Stimulated activated CD4-positive, alpha-beta T cell treated with anti-CD3 and anti-CD28 coated beads, Interleukin-4, amount 100 ng/mL, for 4 hours (primary cell): ENCODE measurements around the gene HOXB6.

Experiments used
- DNase-seq, 2 experiments: peaks; one replicate each; pipeline ENCODE4 v3.0.0-alpha.2; 2020

The HOXB6 gene

GRCh38 chr17:48604770-48605329 is at the start of gene HOXB6:
Gene HOXB6 (minus strand): TSS chr17:48604986. CDS start chr17:48598150, 6,836 bp downstream.
- no peak for DNase-seq

GRCh38 chr17:48649741-48650140 is 45.0 kb upstream of the HOXB6 start:
- no peak for DNase-seq

DNA sequence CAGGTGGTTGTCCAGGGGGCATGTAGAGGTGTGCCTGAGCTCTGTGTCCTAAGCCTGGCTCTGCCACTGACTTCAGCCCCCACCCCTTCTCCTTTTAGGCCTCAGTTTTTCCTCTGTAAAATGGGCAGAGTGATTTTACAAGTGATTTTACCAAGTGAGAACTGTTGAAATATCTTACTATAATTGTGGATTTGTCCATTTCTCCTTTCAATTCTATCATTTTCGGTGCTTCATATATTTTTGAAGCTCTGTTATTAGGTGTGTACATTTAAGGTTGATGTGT is 43.1 kb upstream of the HOXB6 start:
- DNase-seq: no peak

DNA sequence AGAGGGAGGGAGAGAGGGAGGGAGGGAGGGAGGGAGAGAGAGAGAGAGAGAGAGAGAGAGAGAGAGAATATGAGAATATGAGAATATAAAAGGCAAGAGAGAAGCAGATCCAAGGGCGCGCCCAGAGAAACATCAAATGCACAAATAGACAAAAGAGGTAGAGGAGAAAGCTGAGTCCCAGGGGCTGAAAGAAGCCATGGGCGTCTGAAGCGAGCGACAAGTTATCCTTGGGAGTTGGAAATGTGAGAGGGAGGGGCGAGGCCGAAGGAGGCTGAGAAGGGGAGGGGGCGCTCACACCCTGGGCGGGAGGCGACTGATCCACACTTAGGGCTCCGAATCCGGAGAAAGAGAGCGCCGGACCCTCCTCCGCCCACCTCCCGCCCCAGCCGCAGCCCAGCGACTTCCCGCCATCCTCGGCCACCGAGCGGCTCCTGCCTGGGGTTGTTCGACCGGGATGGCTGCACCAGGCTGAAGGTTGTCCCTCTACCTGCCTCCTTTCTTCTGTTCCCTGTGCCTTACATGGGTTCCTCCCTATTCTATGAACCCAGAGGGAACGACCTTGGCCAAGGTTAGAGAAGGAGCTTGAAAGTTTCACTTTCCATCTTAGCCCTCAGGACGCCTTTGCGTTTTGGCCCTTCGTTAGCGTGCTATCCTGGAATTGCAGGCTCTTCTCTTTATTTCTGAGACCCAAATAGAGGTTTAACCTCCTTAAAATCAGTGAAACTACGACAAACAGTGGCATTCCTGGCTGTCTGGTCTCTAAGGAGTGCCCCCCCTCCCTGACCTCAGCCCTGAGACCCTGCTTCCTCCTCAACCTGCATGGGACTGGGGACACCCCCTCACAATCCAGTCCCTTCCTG is 42.5 kb upstream of the HOXB6 start:
- DNase-seq: no peak

DNA sequence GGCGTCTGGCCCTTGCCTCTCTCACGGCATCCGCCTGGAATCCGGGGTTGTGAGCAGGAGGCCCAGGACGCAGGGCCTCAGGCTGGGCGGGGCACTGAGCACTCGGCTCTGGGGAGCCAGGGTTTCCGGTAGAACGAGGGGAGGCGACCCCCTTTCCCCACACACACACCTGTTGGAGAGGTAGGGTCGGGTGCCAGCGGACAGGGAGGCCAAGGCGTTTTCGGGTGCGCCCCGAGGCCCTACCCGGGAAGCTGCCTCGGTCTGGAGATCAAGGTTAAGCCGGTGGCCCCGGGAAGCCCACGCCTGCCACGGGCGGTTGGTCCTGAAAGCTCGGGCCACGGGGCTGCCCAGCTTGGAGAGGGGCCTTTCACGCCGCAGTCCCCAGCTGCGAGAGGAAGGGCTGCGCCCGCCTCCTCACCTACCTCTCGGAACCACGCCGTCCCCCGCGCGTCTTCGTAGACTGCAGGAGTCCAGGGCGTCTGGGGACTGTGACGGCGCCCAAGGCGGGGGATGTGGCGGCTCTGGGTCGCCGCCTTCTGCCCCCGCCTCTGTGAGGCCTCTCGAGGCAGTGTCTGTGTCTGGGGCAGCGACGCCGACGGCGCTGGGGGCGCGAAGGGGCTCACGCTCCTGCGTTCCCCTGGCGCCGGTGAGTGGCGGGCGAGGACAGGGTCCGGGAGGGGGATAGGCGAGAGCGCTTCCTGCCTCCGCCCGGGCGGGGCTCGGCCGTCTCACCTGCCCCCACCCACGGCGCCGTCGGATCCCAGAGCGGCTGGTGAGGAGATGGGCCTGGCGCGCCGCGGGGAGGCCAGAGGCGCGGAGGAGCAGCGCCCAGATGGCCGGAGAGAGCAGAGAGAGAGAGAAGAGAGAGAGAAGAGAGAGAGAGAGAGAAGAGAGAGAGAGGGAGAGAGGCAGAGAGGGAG is 41.7 kb upstream of the HOXB6 start:
- DNase-seq: peak; percentile 18 to 32

DNA sequence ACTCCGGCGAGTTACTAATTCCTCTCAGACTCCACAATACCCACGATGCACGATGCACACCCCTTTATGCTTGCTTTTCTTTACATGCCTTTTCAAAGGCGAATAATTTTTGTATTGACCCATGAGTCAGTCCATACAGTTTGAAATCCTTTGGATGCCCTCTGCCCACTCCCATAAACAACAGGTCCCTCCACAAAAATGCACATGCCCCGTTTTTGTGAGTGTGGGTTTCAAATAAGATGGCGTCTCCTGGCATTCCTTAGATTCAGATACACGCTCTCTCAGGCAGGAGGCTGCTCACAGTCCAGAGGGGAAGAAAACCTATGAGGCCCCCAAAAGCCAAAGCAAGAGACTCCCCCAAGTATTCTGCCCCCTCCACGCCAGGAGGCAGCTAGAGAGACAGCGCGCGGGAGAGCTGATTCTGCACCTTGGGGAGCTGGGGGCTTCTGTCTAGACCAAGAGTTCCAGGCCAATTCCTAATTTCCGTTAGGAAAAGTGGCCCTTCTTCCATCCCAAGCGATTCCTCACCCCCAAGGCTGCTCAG is 40.9 kb upstream of the HOXB6 start:
- no peak for DNase-seq

DNA sequence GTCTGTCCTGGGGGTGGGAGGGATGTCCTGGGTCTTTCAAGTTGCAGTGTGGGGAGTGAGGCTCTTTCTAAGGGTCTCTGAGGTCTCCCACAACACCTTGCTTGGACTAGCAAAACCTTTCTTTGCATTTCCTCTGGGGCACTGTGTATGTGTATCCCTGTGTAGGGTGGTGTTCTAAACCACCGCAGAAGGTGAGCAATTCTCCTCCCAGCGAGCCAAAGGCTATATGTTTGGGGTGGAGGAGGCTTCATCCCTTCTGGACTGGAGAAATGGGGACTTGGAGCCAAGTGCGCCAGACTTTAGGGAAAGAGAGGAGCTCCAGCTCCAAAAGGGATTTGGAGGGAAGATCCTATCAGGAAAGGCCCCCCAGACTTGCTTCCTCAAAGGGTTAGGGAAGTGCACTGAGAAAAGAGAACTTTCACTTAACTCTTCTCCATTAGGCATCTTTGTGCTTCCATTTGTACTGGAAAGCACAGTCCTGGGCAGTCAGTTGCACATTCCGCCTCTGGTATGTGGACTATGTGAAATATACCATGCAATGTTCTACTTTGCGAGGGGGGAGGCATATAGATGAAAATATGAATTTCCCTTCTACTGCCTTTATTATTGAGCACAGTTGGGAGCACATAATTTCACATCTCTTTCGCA is 40.2 kb upstream of the HOXB6 start:
- no peak for DNase-seq

- DNase-seq: no peak
These were observed 39.4 kb upstream of the HOXB6 start for GRCh38 chr17:48644159-48644558.

- no peak for DNase-seq
These were observed 38.9 kb upstream of the HOXB6 start for GRCh38 chr17:48643697-48644012.

GRCh38 chr17:48642843-48643696 is 38.3 kb upstream of the HOXB6 start:
- DNase-seq: no peak

GRCh38 chr17:48642059-48642842 is 37.5 kb upstream of the HOXB6 start:
- DNase-seq: no peak

DNA sequence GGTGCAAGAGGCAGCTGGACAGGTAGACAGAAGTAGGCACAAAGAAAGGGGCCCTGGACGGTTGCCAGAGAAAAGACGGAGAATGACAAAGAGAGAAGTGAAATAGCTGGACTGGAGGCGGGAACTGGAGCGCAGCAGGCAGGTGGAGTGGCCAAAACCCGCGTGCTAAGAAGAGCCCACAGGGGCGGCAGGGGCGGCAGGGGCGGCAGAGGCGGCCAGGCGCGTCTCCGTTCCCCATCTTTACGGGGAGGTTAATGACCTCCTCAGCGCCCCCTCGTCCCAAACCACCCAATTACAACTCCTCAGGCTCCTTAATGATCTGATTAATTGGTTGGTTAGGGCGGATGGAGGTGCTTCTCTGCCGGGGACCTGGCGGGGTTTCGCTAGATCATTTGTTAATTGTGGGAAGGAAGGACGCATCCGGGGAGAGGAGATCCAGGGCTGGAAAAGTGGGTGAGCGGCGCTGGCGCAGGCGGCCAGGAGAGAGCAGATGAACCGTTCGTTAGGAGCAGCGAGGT is 36.8 kb upstream of the HOXB6 start:
- no peak for DNase-seq

DNA sequence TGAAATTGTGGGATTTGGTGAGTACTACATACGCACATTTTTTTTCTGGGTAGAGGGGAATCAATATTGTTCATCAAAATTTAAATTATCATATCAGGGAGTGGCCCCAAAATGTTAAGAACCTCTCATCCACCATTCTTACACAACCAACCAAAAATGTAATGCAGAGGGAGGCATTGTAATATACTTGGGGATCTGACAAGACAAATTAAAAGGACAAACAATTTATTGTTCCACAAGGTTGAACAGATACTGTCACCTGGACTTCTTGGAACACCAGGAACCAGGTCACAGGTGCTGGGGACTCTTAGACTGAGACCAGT is 36.0 kb upstream of the HOXB6 start:
- no peak for DNase-seq

DNA sequence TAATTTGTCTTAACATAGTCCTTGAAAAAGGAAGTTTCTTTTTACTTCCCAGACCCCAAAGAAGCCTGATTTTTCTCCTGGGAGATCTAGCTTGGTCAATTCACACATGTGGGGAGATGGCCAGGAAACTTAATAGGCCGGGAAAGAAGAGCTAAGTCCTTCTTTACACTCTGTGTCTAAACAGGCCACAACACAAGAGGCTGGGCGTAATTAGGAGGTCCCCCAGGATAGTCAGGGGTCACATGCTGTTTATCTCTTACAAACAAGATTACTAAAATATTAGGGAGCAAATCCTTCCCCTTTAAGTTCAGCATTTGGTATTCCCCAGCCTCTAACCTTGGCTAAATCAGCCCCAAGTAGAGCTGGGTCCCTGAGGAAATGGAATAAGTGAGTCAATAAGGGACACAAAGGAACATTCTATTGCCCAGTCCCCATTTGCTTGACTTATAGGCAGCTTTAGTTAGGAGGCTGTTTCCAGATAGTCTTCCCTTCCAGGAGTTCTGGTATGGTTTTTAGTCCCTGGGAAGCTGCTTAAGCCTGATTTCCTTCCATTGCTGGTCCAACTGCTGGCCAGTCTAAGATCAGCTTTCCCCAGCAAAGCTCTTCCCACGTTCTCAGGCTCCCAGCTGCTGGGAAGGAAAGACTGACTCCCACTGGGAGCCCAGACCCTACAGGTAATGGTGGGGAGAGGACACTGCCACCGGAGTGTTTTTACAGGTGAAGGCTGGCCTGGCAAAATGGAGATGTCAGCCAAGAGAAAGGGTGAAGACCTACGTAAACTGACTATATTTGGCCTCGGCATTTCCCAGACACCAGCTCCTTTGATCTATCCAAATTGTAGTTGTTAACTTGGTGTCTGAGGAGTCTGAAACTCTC is 35.4 kb upstream of the HOXB6 start:
- DNase-seq: no peak

GRCh38 chr17:48639136-48639535 is 34.4 kb upstream of the HOXB6 start:
- DNase-seq: no peak

GRCh38 chr17:48637323-48638260 is 32.8 kb upstream of the HOXB6 start:
- DNase-seq: no peak

- DNase-seq: peak; percentile 52 to 65
These were observed 31.6 kb upstream of the HOXB6 start for GRCh38 chr17:48636177-48637018.
